OCI-LY7 (cell line): ENCODE data around the gene ATXN1. TPM values are rescaled to one million over a fixed set of nuclear protein-coding genes. Genes with fewer than 3 reads are reported as not detected.
A peak's percentile ranks its signal among the peaks of the same experiment; 100 is the strongest.

Source experiments
- BruUV-seq: library from RNA; stranded (reverse); fragments of 400-500 nt; replicated peaks from 2 replicates; lab custom pipeline; 2021; lab: Mats Ljungman, UMichigan
- CTCF ChIA-PET: fragments of 300-600 bp; sonication (Branson Sonifier 250); formaldehyde crosslinking; loops from one replicate; lab custom pipeline; 2022; ENCODE audit warnings: antibody characterized with exemption; ENCODE audit not compliant: unreplicated experiment; lab: Charles Lee
- POLR2A ChIA-PET: fragments of 300-600 bp; sonication (Branson Sonifier 250); formaldehyde crosslinking; loops from one replicate; lab custom pipeline; 2022; ENCODE audit warnings: antibody characterized with exemption; lab: Charles Lee
- DNase-seq: peaks from one replicate; pipeline ENCODE4 v3.0.0-alpha.2; 2015; ENCODE audit warnings: low spot score
- H2AFZ ChIP-seq: fragments of 200-600 bp; sonication (generic), shearing (Covaris generic); 2 replicates; pipeline ENCODE4 v1.6.1; 2014; ENCODE audit warnings: mild to moderate bottlenecking, antibody characterized with exemption, low read length, moderate library complexity
- H3K27ac ChIP-seq: fragments of 200-600 bp; sonication (generic); 2 replicates; pipeline ENCODE4 v1.5.1; 2014; ENCODE audit warnings: mixed run types, low read depth, mild to moderate bottlenecking, moderate library complexity, low read length, inconsistent platforms; ENCODE audit not compliant: poor library complexity, severe bottlenecking
- H3K36me3 ChIP-seq: fragments of 200-600 bp; sonication (generic); 2 replicates; pipeline ENCODE4 v1.6.1; 2014; ENCODE audit warnings: mild to moderate bottlenecking, antibody characterized with exemption, low read length, moderate library complexity, mixed read lengths; ENCODE audit not compliant: insufficient read depth
- H3K4me1 ChIP-seq: fragments of 200-600 bp; sonication (generic); 2 replicates; pipeline ENCODE4 v1.5.1; 2014; ENCODE audit warnings: mild to moderate bottlenecking, low read length; ENCODE audit not compliant: insufficient read depth, poor library complexity, severe bottlenecking
- H3K4me2 ChIP-seq: fragments of 200-600 bp; sonication (generic); 2 replicates; pipeline ENCODE4 v1.6.1; 2014; ENCODE audit warnings: mild to moderate bottlenecking, low read length
- H3K4me3 ChIP-seq: fragments of 200-600 bp; sonication (generic); 2 replicates; pipeline ENCODE4 v1.5.1; 2014; ENCODE audit warnings: mild to moderate bottlenecking, low read depth, low read length; ENCODE audit not compliant: poor library complexity, severe bottlenecking
- H3K79me2 ChIP-seq: fragments of 200-600 bp; sonication (generic); 2 replicates; pipeline ENCODE4 v1.6.1; 2016; ENCODE audit warnings: low read depth, mild to moderate bottlenecking, low read length, moderate library complexity, mixed read lengths; ENCODE audit not compliant: insufficient read depth
- H3K9me2 ChIP-seq: fragments of 200-600 bp; sonication (generic); 2 replicates; pipeline ENCODE4 v1.6.1; 2016; ENCODE audit warnings: mild to moderate bottlenecking, low read length, mixed read lengths; ENCODE audit not compliant: insufficient read depth
- H3K9me3 ChIP-seq: fragments of 200-600 bp; sonication (generic); 2 replicates; pipeline ENCODE4 v1.6.1; 2014; ENCODE audit warnings: mild to moderate bottlenecking, mixed run types, low read length, mixed read lengths
- H4K20me1 ChIP-seq: fragments of 200-600 bp; sonication (generic); 2 replicates; pipeline ENCODE4 v1.6.1; 2014; ENCODE audit warnings: mild to moderate bottlenecking, antibody characterized with exemption, low read length, moderate library complexity, mixed read lengths; ENCODE audit not compliant: insufficient read depth
- EZH2phosphoT487 ChIP-seq: fragments of 200-600 bp; sonication (generic); IDR thresholded peaks from 2 replicates; pipeline ENCODE4 v1.6.1; 2018; ENCODE audit warnings: low read depth, borderline replicate concordance, mild to moderate bottlenecking, mixed run types, antibody characterized with exemption, low read length, moderate library complexity, mixed read lengths
- intact Hi-C: fragments of 100-400 bp; cut with micrococcal nuclease; formaldehyde crosslinking; loops from one replicate; pipeline ENCODE4 v1.10.0; 2022; ENCODE audit not compliant: unreplicated experiment
- total RNA-seq, 2 experiments: library from RNA; depleted of rRNA in 1 of 2; stranded (reverse); fragments of >200 nt in 1 of 2; shearing (Covaris generic) in 1 of 2; gene quantifications; 2 replicates each; pipeline ENCODE4 v1.2.3, GENCODE V29; 2014 to 2022
- TF ChIP-seq, protein P1 (sequence below): fragments of 200-600 bp; sonication (generic); conservative IDR thresholded peaks from 2 replicates; pipeline ENCODE4 v1.5.1; 2014; ENCODE audit warnings: mild to moderate bottlenecking, antibody characterized with exemption, low read length, moderate library complexity, mixed read lengths

The ATXN1 gene
- total RNA-seq, 2 experiments from 2014 or later = not detected

DNA sequence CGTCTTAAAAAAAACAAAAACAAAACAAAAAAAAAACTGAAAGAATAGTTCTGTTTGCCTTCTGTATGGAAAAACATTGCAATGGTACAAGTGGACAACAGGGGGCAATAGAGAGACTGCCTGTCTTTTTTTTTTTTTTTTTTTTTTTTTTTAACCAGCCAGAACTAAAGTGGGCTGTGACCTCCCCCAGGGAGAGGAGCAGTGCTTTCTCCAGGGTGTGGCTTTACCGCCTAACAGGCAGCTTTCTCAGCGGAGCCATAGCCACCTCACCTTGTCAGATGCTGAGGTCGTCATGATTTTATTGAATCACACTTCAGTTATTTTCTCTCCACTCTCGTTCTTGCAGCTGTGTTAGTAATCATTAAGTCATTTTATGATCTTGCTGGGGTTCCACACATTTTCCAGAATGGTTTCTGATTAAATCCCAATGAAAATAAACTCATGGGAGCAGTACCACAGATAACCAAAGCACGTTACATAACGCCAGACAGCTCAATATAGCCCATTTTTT lies 444.5 kb downstream of the ATXN1 start:
- peaks cover 3% of the 10 kb centered on the region for H3K4me1 ChIP-seq
- H3K4me2 ChIP-seq = peak overlapping the region; percentile 41
- no peak overlapping the region for H3K4me3 ChIP-seq
- H3K9me3 ChIP-seq = no peaks in the 10 kb centered on the region
- TF ChIP-seq EZH2phosphoT487 = no peak
- TF ChIP-seq, protein P1, sequence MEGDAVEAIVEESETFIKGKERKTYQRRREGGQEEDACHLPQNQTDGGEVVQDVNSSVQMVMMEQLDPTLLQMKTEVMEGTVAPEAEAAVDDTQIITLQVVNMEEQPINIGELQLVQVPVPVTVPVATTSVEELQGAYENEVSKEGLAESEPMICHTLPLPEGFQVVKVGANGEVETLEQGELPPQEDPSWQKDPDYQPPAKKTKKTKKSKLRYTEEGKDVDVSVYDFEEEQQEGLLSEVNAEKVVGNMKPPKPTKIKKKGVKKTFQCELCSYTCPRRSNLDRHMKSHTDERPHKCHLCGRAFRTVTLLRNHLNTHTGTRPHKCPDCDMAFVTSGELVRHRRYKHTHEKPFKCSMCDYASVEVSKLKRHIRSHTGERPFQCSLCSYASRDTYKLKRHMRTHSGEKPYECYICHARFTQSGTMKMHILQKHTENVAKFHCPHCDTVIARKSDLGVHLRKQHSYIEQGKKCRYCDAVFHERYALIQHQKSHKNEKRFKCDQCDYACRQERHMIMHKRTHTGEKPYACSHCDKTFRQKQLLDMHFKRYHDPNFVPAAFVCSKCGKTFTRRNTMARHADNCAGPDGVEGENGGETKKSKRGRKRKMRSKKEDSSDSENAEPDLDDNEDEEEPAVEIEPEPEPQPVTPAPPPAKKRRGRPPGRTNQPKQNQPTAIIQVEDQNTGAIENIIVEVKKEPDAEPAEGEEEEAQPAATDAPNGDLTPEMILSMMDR = peak; percentile 80
- H4K20me1 ChIP-seq = no peaks in the 10 kb centered on the region
- H3K27ac ChIP-seq = no peak overlapping the region
- DNase-seq = peak; percentile 47
- intact Hi-C loops = no loop called here
- POLR2A ChIA-PET = interaction anchor here (0.7 kb wide), 4 partner anchors 19 to 933 kb away, joined by 3 to 5 read pairs (median 4); no protein-coding TSS in a partner anchor
- no peaks in the 10 kb centered on the region for H3K36me3 ChIP-seq
- no peaks in the 10 kb centered on the region for H3K9me2 ChIP-seq
- no peak overlapping the region for H2AFZ ChIP-seq
- H3K79me2 ChIP-seq = no peaks in the 10 kb centered on the region
- CTCF ChIA-PET = interaction anchor here (0.6 kb wide), 1 partner anchor 38 kb away, joined by 3 read pairs; no protein-coding TSS in a partner anchor
- no TSS peak for BruUV-seq

DNA sequence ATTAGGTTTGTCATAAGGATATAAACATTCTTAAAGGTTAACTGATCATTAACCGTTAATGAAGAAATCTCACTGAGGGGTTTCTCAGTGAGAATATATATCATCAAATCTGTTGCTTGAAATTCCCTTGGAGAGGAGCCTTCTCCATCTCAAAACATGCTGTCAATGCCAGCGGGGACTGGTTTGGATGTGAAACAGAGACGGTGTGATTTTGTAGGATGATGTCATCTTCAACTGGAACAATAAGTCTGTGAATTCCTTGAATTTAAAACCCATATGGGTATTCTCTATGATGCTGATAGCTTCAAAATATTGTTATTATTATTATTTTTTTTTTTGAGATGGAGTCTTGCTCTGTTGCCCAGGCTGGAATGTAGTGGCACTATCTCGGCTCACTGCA lies 447.0 kb downstream of the ATXN1 start:
- ChIA-PET POLR2A (no interaction called here), CTCF (no interaction called here)
- no TSS peak for BruUV-seq

DNA sequence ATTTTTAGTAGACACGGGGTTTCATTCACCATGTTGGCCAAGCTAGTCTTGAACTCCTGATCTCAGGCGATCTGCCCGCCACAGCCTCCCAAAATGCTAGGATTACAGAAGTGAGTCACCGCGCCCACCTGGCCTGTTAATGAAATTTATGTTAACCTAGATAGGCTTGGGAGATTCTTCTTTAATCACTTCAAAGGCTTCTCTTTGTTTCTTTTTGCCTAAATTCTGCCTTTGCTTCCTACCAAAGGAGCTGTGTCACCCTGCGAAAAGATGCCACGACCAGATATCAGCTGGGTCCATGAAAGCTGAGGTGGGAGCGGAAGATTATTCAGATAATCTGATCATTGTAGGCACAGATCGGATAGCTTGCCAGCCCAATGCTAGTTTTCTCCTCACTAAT lies 447.5 kb downstream of the ATXN1 start:
- H2AFZ ChIP-seq = no peak overlapping the region
- no peaks in the 10 kb centered on the region for H3K9me3 ChIP-seq
- no peaks in the 10 kb centered on the region for H3K36me3 ChIP-seq
- H3K4me1 ChIP-seq = peaks cover 3% of the 10 kb centered on the region
- no peaks in the 10 kb centered on the region for H4K20me1 ChIP-seq
- no peaks in the 10 kb centered on the region for H3K79me2 ChIP-seq
- no TSS peak for BruUV-seq
- POLR2A ChIA-PET = no interaction called here
- no peak for DNase-seq
- no peak for TF ChIP-seq EZH2phosphoT487
- TF ChIP-seq, protein P1 = no peak
- H3K4me3 ChIP-seq = no peak overlapping the region
- no peak overlapping the region for H3K4me2 ChIP-seq
- intact Hi-C loops = no loop called here
- CTCF ChIA-PET = no interaction called here
- H3K9me2 ChIP-seq = no peaks in the 10 kb centered on the region
- no peak overlapping the region for H3K27ac ChIP-seq

More for the DNA sequence above, 447.0 kb downstream of the ATXN1 start:
- no peaks in the 10 kb centered on the region for H3K9me2 ChIP-seq
- H3K9me3 ChIP-seq = no peaks in the 10 kb centered on the region
- intact Hi-C loops = no loop called here
- H3K27ac ChIP-seq = no peak overlapping the region
- H3K36me3 ChIP-seq = no peaks in the 10 kb centered on the region
- H3K79me2 ChIP-seq = no peaks in the 10 kb centered on the region
- H2AFZ ChIP-seq = no peak overlapping the region
- no peak overlapping the region for H3K4me3 ChIP-seq
- H3K4me1 ChIP-seq = peaks cover 3% of the 10 kb centered on the region
- TF ChIP-seq, protein P1 = no peak
- TF ChIP-seq EZH2phosphoT487 = no peak
- no peaks in the 10 kb centered on the region for H4K20me1 ChIP-seq
- DNase-seq = no peak
- no peak overlapping the region for H3K4me2 ChIP-seq
